NCI-H82 (cell line): ENCODE results near the gene CERK.
"Not testable (repeated sequence)": the region's sequence is repeated elsewhere in the genome, so short reads cannot be mapped to it uniquely, and the experiment has no call there.

Experiments
- DNase-seq: peaks from one replicate; lab custom pipeline; 2025; lab: John Stamatoyannopoulos, UW

Gene CERK

DNA sequence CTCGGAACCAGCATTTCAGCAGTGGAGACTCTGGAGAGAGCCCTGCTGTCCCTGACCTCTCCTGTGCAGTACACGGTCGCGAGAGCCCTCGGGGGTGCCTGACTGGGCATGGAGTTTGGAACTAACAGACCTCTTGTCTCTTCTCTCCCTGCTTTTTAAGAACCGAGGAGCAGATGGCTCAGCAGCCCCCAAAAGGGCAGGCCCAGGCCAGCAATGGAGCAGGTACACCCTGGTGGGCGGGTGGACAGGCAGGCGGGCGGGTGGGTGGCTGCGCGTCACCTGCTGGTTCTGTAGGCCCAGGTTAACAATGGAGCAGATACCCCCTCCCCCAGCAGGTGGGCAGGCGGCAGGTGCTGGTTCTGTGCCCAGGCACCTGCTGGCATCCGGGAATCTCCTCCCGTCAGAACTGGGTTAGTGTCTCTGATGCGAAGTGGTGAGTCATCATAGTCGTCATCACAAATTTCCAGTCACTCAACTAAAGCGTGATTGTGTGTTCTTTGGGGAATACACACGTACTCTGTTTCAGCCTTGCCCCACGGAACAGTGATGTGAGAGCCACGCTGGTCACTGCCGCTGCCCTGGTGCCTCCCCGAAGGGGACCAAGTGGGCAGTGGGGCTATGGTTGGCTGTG is 76.7 kb downstream of the CERK start:
- no peak for DNase-seq

DNA sequence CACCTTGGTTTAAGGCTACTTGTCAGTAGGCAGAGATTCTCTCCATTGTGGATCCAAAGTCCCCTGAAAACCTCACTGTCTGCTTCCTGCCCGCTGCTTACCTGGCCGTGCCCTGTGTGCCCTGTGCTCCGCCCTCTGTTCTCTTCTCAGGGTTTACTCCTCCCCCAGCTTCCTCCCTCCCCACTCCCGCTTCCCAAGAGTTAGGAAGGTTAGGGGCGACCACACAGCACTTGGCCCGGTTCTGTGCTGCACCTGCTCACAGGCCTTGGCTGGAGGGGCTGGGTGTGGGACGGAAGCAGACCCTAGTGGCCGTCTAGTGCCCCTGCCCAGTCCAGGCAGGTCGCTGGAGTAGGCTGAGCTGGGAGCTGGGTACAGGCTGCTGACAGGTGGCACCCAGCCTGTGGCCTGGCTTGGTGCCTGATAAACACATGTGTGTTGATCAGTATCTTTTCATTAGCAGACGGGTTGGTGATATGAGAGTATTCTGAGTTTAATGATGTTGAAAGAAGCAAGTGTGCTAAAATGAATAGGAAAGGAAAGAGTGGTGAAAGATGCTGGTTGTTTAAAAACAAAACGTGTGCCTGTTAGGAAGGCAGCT is 77.3 kb downstream of the CERK start:
- no peak for DNase-seq

DNA sequence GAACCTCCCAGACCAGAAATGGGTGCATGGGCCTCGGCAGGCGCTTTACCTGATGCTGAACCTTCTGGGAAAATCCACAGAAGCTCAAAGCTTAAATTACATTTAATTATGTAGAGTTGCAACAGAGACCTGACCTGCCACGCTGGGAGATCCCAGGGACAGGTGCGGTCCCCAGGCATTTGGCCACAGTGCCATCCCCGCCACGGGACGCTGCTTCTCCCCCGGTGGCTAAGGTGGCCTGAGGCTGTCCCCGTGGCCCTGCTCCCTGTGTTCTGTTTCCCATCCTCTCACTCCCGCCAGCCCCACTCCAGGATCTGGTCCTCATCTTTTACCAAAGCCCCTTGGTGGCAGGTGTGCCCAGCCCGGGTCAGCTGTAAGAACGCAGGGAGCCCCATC is 78.3 kb downstream of the CERK start:
- DNase-seq: no peak

DNA sequence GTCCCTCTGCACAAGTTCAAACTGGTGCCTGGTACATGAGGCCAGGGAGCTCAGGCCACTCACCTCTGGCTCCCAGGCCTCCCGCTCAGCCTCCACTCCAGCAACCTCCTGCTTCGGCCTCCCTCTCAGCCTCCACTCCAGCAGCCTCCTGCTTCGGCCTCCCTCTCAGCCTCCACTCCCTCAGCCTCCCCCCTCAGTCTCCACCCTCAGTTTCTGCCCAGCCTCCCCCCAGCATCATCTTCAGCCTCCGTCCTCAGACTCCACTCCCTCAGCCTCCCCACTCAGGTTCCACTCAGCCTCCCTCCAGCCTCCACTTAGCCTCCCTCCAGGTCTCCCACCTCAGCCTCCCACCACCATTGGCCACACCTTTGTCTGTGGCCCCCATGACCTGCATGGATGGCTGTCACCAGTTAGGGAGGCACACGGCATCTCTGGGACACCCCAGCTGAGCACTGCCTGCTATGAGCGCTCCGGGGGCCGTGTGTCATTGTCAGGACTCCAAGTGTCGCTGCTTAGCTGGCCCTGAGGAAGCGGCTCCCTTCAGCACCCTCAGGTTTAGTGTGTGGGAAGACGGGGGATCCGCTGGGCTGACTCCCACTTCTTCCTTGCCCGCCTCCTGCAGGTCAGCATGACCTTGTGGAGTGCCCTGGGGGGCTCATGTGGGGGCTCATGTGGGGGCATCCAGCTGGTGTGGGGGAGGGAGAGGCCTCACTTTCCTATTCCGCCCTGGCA is 78.8 kb downstream of the CERK start:
- DNase-seq: no peak

DNA sequence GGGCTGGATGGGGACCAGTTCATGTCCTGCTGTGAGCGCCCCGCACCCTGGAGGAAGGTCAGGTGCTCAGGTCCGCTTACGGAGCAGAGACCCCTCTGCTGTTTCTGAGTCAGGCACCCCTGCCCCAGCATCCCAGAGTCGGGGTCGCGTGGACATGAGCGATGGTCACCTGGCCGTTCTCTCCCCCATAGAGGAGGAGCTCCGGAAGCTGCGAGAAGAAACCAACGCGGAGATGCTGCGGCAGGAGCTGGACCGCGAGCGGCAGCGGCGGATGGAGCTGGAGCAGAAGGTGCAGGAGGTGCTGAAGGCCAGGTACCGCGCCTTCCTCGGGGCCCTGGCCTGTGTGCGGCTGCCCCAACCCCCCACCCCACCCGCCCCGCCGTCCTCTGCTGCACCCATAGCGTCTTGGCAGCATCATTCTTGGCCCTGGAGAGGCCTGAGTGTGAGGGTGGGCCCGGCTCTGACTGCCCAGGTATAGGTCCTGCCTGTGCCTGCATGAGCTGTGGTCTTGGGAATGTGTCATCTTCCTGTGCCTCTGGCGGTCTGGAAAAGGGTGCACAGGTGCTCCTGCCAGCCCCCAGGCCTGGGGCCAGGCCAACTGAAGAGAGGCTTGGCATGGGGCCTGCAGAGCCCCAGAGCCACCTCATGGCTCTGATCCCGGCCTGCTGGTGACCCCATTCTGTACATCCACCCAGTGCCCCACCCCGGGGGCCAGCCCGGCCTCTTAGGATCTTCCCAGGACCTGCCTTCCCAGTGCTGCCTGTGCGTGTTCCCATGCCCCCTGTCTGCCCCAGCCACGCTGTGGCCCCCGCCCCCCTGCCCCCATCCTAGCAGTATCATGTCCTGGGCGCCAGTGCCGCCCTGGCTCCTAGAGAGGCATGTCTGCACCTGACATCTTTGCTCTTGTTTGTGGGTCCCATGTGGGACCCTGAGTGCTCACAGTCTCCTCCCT is 79.8 kb downstream of the CERK start:
- DNase-seq: no peak

DNA sequence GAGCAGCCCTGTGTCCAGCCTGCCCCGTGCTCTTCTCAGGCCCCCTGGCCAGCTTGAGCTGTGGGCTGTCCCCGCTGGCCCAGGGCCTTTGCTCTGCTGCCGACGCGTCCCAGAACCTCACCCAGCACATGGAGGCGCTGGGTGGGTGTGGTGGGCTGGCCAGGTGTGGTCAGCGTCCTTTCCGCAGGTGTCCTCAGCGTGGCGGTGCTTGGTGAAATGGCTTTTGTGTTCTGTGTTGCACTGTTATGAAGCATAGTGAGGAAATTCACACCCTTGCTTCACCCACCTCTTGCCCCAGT is 80.4 kb downstream of the CERK start:
- no peak for DNase-seq

DNA sequence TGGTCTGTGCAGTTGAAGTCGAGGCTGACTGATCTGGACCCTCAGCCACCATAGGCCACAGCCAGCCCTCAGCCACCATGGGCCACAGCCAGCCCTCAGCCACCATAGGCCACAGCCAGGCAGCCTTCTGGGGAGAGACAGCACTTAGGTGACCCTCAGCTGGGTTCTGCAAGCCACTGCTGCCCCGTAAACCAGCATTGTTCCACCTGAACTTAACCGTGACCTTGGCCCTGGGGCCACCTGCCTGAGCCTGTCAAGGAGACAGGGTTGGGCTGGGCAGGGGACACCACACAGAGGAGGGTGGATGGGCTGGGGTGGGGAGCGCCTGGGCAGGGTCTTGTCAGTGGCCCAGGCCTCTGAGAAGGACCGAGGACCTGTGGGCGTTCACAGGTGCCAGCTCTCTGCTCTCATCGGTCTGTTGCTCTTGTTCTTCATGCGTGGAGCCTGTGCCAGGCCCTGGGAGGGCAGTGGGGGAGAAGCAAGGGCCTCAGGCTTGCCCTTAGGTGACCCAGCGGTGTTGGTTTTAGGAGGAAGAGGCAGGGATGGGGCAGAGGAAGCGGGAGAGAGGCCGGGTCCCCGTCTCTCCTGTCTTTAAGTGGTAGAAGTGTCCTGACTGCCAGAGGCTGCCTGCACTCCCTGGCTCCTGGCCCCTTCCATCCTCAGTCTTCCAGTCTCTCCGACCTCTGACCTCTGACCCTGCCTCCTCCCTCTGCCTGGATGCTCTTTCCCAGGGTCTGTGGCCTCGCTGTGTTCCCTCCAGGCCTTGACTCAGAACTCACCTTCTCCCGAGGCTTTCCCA is 81.0 kb downstream of the CERK start:
- no peak for DNase-seq

DNA sequence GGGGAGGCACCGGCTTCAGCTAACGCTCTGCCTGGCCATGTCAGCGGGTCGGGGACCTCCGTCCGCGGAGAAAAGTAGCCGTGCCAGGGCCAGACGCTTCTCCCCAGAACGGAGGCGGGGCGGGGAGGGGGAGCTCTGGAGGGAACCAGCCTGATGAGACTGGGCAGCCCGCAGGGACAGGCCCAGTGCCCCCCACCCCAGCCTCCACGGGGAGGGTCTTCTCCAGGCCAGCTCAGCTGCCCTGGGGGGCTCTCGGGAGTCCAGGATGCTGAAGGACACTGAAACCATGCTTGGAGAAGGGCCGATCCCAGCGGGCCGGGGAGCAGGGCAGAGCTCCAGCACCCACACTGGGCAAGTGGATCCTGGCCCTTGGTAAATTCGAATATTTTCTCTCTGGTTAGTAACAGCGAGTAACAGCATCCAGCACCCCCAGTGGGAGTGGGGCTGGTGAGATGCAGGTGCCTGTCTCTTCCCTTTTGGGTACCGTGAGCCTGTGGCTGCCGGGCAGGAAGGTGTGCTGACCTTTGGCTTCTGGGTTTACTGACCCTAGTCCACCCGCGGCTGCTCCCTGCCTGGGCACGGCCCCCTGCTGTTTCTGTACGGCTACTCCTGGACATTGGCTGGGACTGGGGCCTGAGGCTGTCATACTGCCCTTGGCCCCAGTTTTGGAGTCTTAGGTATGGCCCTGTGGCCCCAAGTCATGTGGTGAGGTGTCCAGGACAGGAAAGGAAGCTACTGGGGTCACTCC is 82.0 kb downstream of the CERK start:
- no peak for DNase-seq

DNA sequence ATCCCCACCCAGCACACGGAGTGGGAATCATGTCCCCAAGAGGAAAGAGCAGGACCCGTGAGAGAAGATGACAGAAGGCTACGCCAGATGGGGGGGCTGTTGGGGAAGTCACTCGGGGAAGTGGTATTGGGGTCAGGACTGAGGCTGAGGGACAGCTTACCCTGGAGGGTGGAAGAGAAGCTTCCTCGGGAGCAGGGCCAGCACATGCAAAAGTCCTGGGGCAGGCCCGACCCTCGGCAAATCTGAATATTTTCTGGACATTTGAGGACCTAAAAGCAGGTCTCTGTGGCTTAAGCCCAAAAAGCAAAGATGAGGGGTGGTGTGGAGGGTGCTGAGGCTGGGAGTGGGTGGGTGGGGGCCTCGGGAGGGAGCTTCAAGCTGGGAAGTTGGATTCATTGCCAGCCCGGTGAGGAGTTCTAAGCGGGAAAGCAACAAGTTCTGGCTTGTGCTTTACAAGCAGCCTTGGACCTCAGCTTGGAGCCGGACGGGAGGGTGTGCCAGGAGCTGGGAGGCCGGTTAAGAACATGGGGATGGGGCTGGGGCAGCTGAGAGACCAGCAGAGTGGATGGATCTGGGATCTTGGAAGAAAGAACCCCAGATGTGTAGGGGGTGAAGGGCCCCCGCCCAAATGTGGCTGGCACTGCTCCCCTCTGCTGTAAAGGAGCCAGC is 83.0 kb downstream of the CERK start:
- DNase-seq: no peak

DNA sequence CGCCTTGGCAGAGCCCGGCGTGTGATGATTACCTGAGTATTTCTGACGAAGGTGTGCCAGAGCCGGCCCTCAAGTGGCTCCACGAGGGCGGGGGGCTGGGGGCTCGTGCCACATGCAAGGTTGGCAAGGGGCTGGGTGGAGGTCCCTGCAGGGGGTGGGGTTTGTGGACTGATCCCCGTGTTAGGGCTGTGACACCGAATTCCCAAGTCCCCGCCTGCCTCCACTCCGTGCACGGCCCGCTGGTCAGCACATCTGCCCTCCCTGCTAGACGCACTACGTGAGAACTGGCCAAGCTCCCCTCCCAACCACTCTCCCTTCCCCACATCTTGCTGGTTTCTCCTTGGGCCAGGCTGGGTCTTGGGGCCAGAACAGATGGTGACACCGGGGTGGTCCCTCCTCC is 83.6 kb downstream of the CERK start:
- DNase-seq: no peak

DNA sequence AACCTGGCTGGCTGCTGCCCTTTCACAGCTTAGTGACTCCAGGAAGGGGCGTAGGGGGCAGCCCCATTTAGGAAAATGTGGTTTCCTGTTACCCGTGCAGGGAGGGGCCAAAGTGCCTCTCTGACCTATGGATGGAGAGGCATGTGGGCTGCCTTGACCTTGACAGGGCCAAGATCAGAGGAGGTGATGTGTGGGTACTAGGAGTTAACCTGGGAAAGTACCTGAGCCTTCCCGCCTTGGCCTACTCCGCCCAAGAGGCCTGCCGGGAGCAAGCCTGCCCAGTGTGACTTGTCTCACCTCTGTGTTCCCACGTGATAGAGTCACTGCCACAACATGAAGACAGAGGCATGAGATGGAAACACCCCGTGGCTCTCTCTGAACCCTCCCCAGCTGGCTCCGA is 84.5 kb downstream of the CERK start:
- DNase-seq: no peak

DNA sequence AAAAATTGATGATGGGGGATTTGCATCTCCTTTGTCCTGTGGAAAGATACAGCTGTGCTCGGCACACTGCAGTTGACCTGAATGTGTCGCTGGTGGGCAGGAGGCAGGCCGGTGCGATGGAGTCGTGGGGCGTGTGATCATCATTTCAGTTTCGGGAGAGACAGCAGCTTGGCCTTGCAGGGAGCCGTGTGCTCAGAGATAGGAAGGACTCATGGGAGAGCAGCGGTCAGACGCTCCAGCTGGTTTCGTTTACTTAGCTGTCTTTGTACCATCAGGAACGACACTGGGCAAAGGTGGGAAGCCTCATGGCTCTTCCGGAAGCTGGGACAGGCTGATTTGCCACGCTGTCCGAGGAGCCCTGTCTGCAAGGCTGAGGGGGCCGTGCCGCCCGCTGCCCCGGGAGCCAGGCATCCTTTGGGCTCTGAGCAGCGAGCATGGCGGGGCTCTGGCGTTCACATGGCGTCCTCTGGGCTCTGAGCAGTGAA is 85.2 kb downstream of the CERK start:
- DNase-seq: no peak

DNA sequence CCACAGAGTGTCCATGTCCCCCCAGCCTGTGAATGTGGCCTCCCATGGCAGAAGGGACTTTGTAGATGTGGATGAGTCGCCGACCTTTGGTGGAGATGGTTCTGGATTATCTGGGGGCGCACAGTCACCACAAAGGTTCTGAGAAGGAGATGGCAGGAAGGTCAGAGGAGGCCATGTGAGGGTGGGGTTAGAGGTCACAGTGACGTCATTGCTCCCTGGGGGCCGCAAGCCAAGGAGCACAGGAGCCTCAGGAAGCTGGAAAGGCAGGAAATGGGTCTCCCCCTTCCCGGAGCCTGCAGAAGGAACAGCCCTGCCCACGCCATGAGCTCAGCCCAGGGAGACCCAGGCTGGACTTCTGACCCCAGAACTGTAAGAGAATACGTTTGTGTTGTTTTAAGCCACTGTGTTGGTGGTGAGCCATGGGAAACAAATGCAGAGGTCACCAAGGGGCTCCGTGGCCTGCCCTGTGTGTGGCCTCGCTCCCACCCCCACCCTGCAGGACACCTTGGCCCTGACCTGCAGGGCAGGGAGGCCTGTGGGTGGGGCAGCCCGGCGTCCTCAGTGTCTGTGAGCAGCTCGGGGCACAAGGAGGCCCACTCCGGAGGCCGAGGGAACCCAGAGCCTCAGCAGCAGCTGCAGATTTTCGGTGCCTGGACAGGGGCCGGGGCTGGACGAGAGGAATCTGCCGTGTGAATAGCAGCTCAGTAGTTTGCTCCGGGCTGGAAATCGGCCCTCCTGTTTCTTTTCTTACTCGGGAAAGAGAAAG is 85.8 kb downstream of the CERK start:
- no peak for DNase-seq

DNA sequence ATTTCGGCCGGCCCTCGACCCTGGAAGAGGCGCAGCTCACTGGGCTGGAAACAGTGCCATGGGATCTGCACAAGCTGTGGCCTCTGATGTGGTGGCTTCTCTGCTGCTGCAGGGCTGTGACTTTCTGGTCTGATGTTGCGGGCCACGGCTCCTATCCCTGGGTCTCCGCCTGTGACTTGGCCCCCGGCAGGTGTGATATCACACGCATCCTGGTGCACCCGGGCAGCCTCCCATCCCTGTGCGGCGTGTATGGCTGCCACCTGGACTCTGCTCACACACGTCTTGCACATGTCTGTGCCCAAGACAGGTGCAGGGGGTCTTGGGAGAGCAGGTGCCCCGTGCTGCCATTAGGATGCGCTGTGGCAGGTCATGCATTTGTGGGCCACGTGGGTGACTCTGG is 86.7 kb downstream of the CERK start:
- DNase-seq: no peak

DNA sequence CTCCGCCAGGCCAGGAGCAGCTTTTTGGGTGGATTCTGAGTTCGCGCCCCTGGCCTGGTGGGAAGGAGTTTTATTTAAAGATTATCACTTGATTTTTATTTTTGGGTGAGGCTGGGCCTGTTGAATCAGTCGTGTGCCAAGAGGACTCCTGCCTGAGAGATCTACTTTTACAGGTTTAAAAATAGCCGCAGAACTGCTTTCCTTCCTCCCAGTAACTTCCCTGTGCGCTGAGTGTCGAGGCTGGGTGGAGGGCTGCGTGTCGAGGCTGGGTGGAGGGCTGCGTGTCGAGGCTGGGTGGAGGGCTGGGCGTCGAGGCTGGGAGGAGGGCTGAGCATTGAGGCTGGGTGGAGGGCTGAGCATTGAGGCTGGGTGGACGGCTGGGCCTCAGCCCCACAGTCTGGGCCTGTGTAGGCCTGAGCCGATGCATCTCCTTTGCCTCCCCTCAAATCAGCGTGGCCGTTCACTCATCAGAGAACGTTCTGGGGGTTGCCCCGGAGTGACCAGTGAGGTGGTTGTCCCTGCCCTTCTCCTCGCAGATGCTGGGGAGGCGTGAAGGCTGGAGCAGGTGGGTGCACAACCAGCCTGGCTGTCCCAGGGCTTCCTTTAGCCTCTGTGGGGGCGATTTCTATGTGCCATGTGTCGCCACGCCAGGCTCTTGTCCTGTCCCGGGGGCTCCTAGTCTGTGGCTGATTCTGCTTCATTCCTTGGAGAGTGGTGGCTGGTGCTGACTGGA is 87.8 kb downstream of the CERK start:
- no peak for DNase-seq

DNA sequence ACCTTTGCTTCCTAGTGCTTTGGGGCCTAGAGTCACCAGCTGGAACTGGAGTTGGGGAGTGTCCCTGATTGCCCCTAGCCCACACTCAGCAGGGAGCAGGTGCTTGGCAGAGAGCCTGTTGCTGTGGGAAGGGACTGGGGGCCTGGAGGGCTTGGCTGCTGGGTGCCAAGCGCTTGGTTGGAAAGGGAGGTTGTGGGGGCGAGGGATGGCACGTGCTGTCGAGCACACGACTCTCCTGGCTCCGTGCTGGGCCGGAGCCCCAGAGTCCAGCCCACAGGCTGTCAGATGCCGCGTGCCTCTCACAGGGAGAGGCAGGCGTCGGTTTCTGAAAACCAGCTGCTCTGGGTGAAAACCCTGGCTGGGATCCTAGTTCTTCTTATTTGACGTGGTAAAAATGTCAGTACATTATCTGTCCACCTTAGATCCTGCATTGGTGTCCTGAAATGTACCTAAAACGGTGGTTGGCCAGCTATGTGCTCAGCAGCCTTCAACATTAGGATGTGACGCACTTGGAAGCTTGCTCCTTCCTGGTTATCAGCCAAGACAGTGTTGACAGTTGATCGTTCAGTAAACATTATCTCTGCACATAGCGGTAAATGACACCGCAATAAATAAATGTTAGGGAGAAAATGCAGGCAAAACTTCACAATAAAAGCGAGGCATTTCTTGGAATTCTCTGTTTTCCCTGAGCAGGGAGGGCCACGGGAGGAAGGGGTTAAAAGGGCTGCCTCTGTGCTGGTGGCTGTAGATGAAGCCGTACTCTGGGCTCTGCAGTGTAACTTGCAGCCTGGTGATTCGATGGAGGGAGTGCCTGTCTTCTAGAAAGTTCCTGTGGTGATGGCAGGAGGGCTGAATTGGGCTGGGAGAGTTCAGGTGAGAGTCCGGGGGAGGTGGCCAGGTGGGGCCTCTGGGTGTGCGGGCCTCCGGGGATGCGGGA is 88.6 kb downstream of the CERK start:
- DNase-seq: no peak

DNA sequence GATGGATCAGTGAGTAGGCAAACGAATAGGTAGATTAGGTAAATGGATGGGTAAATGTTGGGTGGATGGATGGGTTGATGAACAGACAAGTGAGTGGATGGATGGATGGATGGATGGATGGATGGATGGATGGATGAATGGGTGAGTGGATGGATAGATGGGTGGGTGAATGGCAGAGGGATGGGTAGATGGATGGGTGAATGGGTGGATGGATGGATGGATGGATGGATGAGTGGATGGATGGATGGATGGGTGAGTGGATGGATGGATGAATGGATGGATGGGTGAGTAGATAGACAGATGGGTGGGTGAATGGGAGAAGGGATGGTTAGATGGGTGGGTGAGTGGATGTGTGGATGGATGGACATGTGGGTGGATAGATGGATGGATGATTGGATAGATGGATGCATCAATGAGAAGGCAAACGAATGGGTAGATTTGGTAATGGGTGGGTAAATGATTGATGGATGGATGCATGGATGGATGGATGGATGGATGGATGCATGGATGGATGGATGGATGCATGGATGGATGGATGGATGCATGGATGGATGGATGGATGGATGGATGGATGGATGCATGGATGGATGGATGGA is 89.7 kb downstream of the CERK start:
- not testable (repeated sequence) for DNase-seq
